Measurements from ENCODE around the gene RDH13. TPM values are rescaled to one million over a fixed set of nuclear protein-coding genes. Genes with fewer than 3 reads are reported as not detected.

Gene RDH13
- total RNA-seq, 4 donors from 2014 or later, result 70.6 to 225 (median 108) TPM

- Histone ChIP-seq H3K4me3 (no peak overlapping the region), H3K9me3 (no peaks in the 10 kb centered on the region), H3K4me1 (no peaks in the 10 kb centered on the region), H3K27me3 (no peaks in the 10 kb centered on the region), H3K36me3 (no peaks in the 10 kb centered on the region), H3K27ac (no peak overlapping the region)
- no peak for TF ChIP-seq EP300 (IDR thresholded peaks at IDR 0.05)
- DNase-seq (ENCODE audit: low spot score in 2 of 2), result no peak
- WGBS, result 76% methylated on average over 9 of the region's 9 CpGs
Observed at GRCh38 chr19:55018633-55019032, 44.3 kb downstream of the RDH13 start.

DNA sequence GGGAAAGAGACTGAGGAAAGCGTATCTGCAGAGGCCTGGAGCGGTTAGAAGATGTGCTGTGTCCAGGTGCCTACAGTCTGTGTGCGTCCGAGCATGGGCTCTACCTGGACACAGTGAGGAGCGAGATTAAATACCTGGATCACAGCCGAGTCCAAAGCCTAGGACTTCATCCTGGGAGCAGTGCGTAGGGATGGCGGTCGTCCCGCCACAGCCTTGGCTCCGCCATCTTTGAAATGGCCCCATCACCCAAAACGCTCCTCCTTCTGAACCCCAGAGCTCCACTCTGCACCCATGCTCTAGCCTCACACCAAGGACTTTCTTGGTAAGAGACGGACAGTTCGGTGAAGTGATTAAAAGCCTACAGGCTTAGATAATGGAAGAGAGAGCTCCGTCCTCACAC lies 44.7 kb downstream of the RDH13 start:
- 82% methylated on average over 15 of the region's 15 CpGs for WGBS
- no peaks in the 10 kb centered on the region for H3K36me3 ChIP-seq
- H3K27ac ChIP-seq, result no peak overlapping the region
- DNase-seq (ENCODE audit: low spot score in 2 of 2), result no peak
- no peaks in the 10 kb centered on the region for H3K27me3 ChIP-seq
- H3K4me1 ChIP-seq, result no peaks in the 10 kb centered on the region
- no peak for TF ChIP-seq EP300 (IDR thresholded peaks at IDR 0.05)
- no peak for TF ChIP-seq CTCF (IDR thresholded peaks at IDR 0.05)
- TF ChIP-seq POLR2AphosphoS5 (IDR thresholded peaks at IDR 0.05), result no peak
- TF ChIP-seq POLR2A (IDR thresholded peaks at IDR 0.05), result no peak
- H3K4me3 ChIP-seq, result no peak overlapping the region
- H3K9me3 ChIP-seq, result no peaks in the 10 kb centered on the region

DNA sequence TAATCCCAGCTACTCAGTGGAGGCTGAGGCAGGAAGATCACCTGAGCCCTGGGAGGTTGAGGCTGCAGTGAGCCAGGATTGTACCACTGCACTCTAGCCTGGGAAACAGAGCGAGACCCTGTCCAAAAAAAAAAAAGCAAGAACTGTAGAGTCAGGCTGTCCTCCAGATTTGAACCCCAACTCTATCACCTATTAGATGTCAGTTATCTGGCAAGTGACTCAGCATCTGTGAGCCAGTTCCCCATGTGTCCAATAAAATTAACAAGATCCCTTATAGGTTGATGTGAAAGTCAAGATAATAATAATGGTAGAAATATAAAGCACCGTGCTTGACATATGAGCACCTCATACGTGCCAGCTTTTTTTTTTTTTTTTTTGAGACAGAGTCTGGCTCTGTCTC lies 46.9 kb downstream of the RDH13 start:
- no peaks in the 10 kb centered on the region for H3K9me3 ChIP-seq
- TF ChIP-seq CTCF (IDR thresholded peaks at IDR 0.05), result no peak
- no peak for TF ChIP-seq POLR2A (IDR thresholded peaks at IDR 0.05)
- TF ChIP-seq POLR2AphosphoS5 (IDR thresholded peaks at IDR 0.05), result no peak
- TF ChIP-seq EP300 (IDR thresholded peaks at IDR 0.05), result no peak
- H3K27ac ChIP-seq, result no peak overlapping the region
- WGBS, result 58% methylated on average over 3 of the region's 3 CpGs
- no peaks in the 10 kb centered on the region for H3K36me3 ChIP-seq
- H3K4me3 ChIP-seq, result no peak overlapping the region
- DNase-seq (ENCODE audit: low spot score in 2 of 2), result no peak
- no peaks in the 10 kb centered on the region for H3K27me3 ChIP-seq
- H3K4me1 ChIP-seq, result no peaks in the 10 kb centered on the region

- Histone ChIP-seq H3K27me3 (no peaks in the 10 kb centered on the region), H3K36me3 (no peaks in the 10 kb centered on the region), H3K27ac (no peak overlapping the region), H3K4me1 (no peaks in the 10 kb centered on the region), H3K4me3 (no peak overlapping the region), H3K9me3 (no peaks in the 10 kb centered on the region)
- WGBS, result 70% methylated on average over 5 of the region's 5 CpGs
- DNase-seq (ENCODE audit: low spot score in 2 of 2), result no peak
- no peak for TF ChIP-seq CTCF (IDR thresholded peaks at IDR 0.05)
- no peak for TF ChIP-seq EP300 (IDR thresholded peaks at IDR 0.05)
- TF ChIP-seq POLR2A (IDR thresholded peaks at IDR 0.05), result no peak
Observed at GRCh38 chr19:55015126-55015525, 47.8 kb downstream of the RDH13 start.

- WGBS, result 87% methylated on average over 3 of the region's 22 CpGs
- Histone ChIP-seq H3K9me3 (no peaks in the 10 kb centered on the region), H3K4me3 (no peak overlapping the region), H3K27ac (no peak overlapping the region), H3K4me1 (no peaks in the 10 kb centered on the region), H3K36me3 (no peaks in the 10 kb centered on the region), H3K27me3 (no peaks in the 10 kb centered on the region)
- no peak for TF ChIP-seq POLR2AphosphoS5 (IDR thresholded peaks at IDR 0.05)
- no peak for TF ChIP-seq POLR2A (IDR thresholded peaks at IDR 0.05)
- no peak for TF ChIP-seq EP300 (IDR thresholded peaks at IDR 0.05)
- TF ChIP-seq CTCF (IDR thresholded peaks at IDR 0.05), result no peak
- DNase-seq (ENCODE audit: low spot score in 2 of 2), result no peak
Observed at GRCh38 chr19:55014714-55015113, 48.2 kb downstream of the RDH13 start.

DNA sequence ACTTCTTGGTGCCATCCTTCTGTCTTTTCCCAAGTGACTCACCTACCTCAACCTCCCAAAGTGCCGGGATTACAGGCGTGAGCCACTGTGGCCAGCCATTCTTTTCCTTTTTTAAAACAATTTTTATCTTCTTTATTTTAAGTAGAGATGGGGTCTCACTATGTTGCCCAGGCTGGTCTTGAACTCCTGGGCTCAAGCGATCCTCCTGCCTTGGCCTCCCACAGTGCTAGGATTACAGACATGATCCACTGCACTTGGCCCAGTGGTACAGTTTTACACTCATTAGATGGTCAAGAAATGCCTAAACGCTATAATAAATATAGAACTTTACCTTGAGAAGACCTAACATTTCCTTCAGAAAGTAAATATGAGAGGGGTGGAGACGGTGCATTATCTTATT lies 49.4 kb downstream of the RDH13 start:
- H3K27me3 ChIP-seq, result no peaks in the 10 kb centered on the region

More for the DNA sequence above, 49.4 kb downstream of the RDH13 start:
- WGBS, result 76% methylated on average over 5 of the region's 5 CpGs
- DNase-seq (ENCODE audit: low spot score in 2 of 2), result no peak
- Histone ChIP-seq H3K27ac (no peak overlapping the region), H3K36me3 (no peaks in the 10 kb centered on the region), H3K9me3 (no peaks in the 10 kb centered on the region), H3K4me1 (no peaks in the 10 kb centered on the region), H3K4me3 (no peak overlapping the region)
- TF ChIP-seq EP300 (IDR thresholded peaks at IDR 0.05), result no peak
- no peak for TF ChIP-seq POLR2AphosphoS5 (IDR thresholded peaks at IDR 0.05)
- no peak for TF ChIP-seq CTCF (IDR thresholded peaks at IDR 0.05)
- no peak for TF ChIP-seq POLR2A (IDR thresholded peaks at IDR 0.05)
